Endodermal cell (in vitro differentiated cells): Measurements from ENCODE around the gene CYP3A4. TPM values are rescaled to one million over a fixed set of nuclear protein-coding genes. Genes with fewer than 3 reads are reported as not detected.

Source experiments
- DNase-seq: peaks from one replicate; pipeline ENCODE4 v3.0.0-alpha.2; 2017
- H3K27ac ChIP-seq: 2 replicates; pipeline ENCODE4 v1.5.1; 2013; ENCODE audit warnings: mild to moderate bottlenecking, low read depth, low read length, moderate library complexity
- H3K27me3 ChIP-seq: 2 replicates; pipeline ENCODE4 v1.6.1; 2013; ENCODE audit warnings: mild to moderate bottlenecking, low read length, moderate library complexity; ENCODE audit not compliant: insufficient read depth, control insufficient read depth, poor library complexity, severe bottlenecking
- H3K36me3 ChIP-seq: 2 replicates; pipeline ENCODE4 v1.7.0; 2013; ENCODE audit warnings: mild to moderate bottlenecking, low read length, moderate library complexity; ENCODE audit not compliant: control insufficient read depth, insufficient read depth
- H3K4me1 ChIP-seq: one replicate; pipeline ENCODE4 v1.7.0; 2013; ENCODE audit warnings: low read length; ENCODE audit not compliant: control insufficient read depth, insufficient read depth
- H3K4me3 ChIP-seq: 2 replicates; pipeline ENCODE4 v1.5.1; 2013; ENCODE audit warnings: mild to moderate bottlenecking, low read length, moderate library complexity
- H3K9ac ChIP-seq: 2 replicates; pipeline ENCODE4 v1.6.1; 2013; ENCODE audit warnings: mild to moderate bottlenecking, low read length, moderate library complexity; ENCODE audit not compliant: poor library complexity, severe bottlenecking; ENCODE audit errors: extremely low read depth
- H3K9me3 ChIP-seq: 2 replicates; pipeline ENCODE4 v1.6.1; 2013; ENCODE audit warnings: mild to moderate bottlenecking, low read length, moderate library complexity; ENCODE audit not compliant: control insufficient read depth
- H3K27ac Mint-ChIP-seq: 2 replicates; pipeline ENCODE4 v1.8.0; 2020; ENCODE audit warnings: mixed read lengths
- H3K27me3 Mint-ChIP-seq: 2 replicates; pipeline ENCODE4 v1.8.0; 2021; ENCODE audit warnings: mild to moderate bottlenecking, mixed read lengths; ENCODE audit not compliant: insufficient read depth
- H3K36me3 Mint-ChIP-seq: 2 replicates; pipeline ENCODE4 v1.8.0; 2020; ENCODE audit warnings: low read depth, mixed read lengths
- H3K4me1 Mint-ChIP-seq: 2 replicates; pipeline ENCODE4 v1.8.0; 2020; ENCODE audit warnings: mixed read lengths
- H3K4me3 Mint-ChIP-seq: 2 replicates; pipeline ENCODE4 v1.8.0; 2020; ENCODE audit warnings: mild to moderate bottlenecking, moderate library complexity, mixed read lengths
- H3K9me3 Mint-ChIP-seq: 2 replicates; pipeline ENCODE4 v1.8.0; 2020; ENCODE audit warnings: mild to moderate bottlenecking, mixed read lengths
- WGBS, 2 experiments: methylation state at CpG; one replicate each; pipeline versions ENCODE4 v1.1.5 to v1.1.7; 2013; ENCODE audit warnings: missing lambda C conversion rate in 2 of 2, mixed read lengths in 1 of 2; ENCODE audit not compliant: insufficient coverage in 1 of 2, insufficient read length in 1 of 2; 5-methylcytosine and 5-hydroxymethylcytosine counted together
- total RNA-seq, 2 donors: library from RNA; stranded (reverse); fragmentation: NEBNext Ultra II Directional in 1 of 2; extraction: Animal tissue kit (Norgen Biotek cat#: 25700) in 1 of 2; gene quantifications; 2 replicates in 1 of 2; 3 replicates in 1 of 2; pipeline ENCODE4 v1.2.1, GENCODE V29; 2021
- TF ChIP-seq, protein P1 (sequence below): fragments of 200-600 bp; sonication (generic); conservative IDR thresholded peaks from 2 replicates; pipeline ENCODE4 v1.5.0; 2021; ENCODE audit warnings: antibody characterized with exemption, mild to moderate bottlenecking

The CYP3A4 gene
- total RNA-seq, 2 donors from 2014 or later: 0.11 TPM; not detected in 1

GRCh38 chr7:99822731-99823718 lies 39.0 kb upstream of the CYP3A4 start:
- H3K36me3 Mint-ChIP-seq: no peaks in the 10 kb centered on the region
- peaks cover 4% of the 10 kb centered on the region for H3K36me3 ChIP-seq
- TF ChIP-seq, protein P1, sequence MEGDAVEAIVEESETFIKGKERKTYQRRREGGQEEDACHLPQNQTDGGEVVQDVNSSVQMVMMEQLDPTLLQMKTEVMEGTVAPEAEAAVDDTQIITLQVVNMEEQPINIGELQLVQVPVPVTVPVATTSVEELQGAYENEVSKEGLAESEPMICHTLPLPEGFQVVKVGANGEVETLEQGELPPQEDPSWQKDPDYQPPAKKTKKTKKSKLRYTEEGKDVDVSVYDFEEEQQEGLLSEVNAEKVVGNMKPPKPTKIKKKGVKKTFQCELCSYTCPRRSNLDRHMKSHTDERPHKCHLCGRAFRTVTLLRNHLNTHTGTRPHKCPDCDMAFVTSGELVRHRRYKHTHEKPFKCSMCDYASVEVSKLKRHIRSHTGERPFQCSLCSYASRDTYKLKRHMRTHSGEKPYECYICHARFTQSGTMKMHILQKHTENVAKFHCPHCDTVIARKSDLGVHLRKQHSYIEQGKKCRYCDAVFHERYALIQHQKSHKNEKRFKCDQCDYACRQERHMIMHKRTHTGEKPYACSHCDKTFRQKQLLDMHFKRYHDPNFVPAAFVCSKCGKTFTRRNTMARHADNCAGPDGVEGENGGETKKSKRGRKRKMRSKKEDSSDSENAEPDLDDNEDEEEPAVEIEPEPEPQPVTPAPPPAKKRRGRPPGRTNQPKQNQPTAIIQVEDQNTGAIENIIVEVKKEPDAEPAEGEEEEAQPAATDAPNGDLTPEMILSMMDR: no peak
- no peaks in the 10 kb centered on the region for H3K27me3 Mint-ChIP-seq
- no peak overlapping the region for H3K27ac ChIP-seq
- peak overlapping the region; percentile 36 for H3K4me3 ChIP-seq
- peaks cover 62% of the 10 kb centered on the region for H3K4me1 Mint-ChIP-seq
- H3K4me3 Mint-ChIP-seq: no peak overlapping the region
- peaks cover 2% of the 10 kb centered on the region for H3K9me3 Mint-ChIP-seq
- no peak overlapping the region for H3K27ac Mint-ChIP-seq
- H3K9me3 ChIP-seq: peaks cover 42% of the 10 kb centered on the region
- peaks cover 22% of the 10 kb centered on the region for H3K4me1 ChIP-seq
- no peak overlapping the region for H3K9ac ChIP-seq
- DNase-seq: no peak
- H3K27me3 ChIP-seq: no peaks in the 10 kb centered on the region
- 91% methylated on average over 4 of the region's 4 CpGs; no CpG with 5 or more reads in 1 of the 2 experiments for WGBS, 2 experiments

- H3K4me1 ChIP-seq: peaks cover 6% of the 10 kb centered on the region
- no peaks in the 10 kb centered on the region for H3K27me3 ChIP-seq
- peaks cover 31% of the 10 kb centered on the region for H3K9me3 ChIP-seq
- H3K36me3 ChIP-seq: peaks cover 4% of the 10 kb centered on the region
- H3K4me3 Mint-ChIP-seq: no peak overlapping the region
- H3K27me3 Mint-ChIP-seq: no peaks in the 10 kb centered on the region
- no peak for DNase-seq
- peaks cover 45% of the 10 kb centered on the region for H3K4me1 Mint-ChIP-seq
- no peak overlapping the region for H3K27ac Mint-ChIP-seq
- no peaks in the 10 kb centered on the region for H3K36me3 Mint-ChIP-seq
- H3K27ac ChIP-seq: no peak overlapping the region
- no peak overlapping the region for H3K9ac ChIP-seq
- peak overlapping the region; percentile 26 for H3K4me3 ChIP-seq
- 91 to 100% methylated on average over 2 of the region's 2 CpGs for WGBS, 2 experiments
- H3K9me3 Mint-ChIP-seq: peaks cover 4% of the 10 kb centered on the region
- TF ChIP-seq, protein P1: no peak
Measured at GRCh38 chr7:99820408-99821027, 36.5 kb upstream of the CYP3A4 start.

- Mint-ChIP-seq H3K9me3 (peaks cover 30% of the 10 kb centered on the region), H3K27ac (no peak overlapping the region), H3K4me3 (peak overlapping the region; percentile 36), H3K4me1 (peaks cover 9% of the 10 kb centered on the region), H3K36me3 (no peaks in the 10 kb centered on the region), H3K27me3 (peaks cover 2% of the 10 kb centered on the region)
- WGBS, 2 experiments: 94 to 100% methylated on average over 2 to 5 of the region's 5 CpGs
- no peaks in the 10 kb centered on the region for H3K36me3 ChIP-seq
- no peak overlapping the region for H3K9ac ChIP-seq
- peaks cover 32% of the 10 kb centered on the region for H3K9me3 ChIP-seq
- H3K27me3 ChIP-seq: no peaks in the 10 kb centered on the region
- peak; percentile 1 for DNase-seq
- H3K4me3 ChIP-seq: no peak overlapping the region
- TF ChIP-seq, protein P1: no peak
- no peaks in the 10 kb centered on the region for H3K4me1 ChIP-seq
- H3K27ac ChIP-seq: no peak overlapping the region
Measured at GRCh38 chr7:99808766-99809165, 24.8 kb upstream of the CYP3A4 start.
